GM12873 (cell line): ENCODE measurements around the gene ZMIZ1.

Experiments used
- CTCF ChIP-seq: IDR thresholded peaks from 2 replicates; pipeline ENCODE4 v1.5.1; 2012; ENCODE audit warnings: low read depth, mild to moderate bottlenecking, moderate library complexity, low read length, control low read depth; ENCODE audit not compliant: insufficient read depth; ENCODE audit errors: missing control alignments

Gene ZMIZ1

GRCh38 chr10:79357180-79357579 lies 288.4 kb downstream of the ZMIZ1 start:
- TF ChIP-seq CTCF = no peak

DNA sequence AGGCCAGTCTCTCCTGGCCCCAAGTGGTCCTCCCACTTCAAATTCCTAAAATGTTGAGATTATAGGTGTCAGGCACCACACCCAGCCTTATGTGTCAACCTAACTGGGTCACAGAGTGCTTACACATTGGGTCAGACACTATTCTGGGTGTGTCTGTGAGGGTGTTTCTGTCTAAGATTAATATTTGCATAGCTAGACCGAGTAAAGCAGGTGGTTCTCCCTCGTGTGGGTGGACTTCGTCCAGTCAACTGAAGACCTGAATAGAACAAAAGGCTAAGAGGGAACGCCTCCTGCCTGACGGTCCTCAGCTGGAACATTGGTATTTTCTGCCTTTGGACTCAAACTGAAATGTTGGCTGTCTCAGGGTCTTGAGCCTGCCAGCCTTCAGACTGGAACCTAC lies 290.0 kb downstream of the ZMIZ1 start:
- TF ChIP-seq CTCF = no peak

DNA sequence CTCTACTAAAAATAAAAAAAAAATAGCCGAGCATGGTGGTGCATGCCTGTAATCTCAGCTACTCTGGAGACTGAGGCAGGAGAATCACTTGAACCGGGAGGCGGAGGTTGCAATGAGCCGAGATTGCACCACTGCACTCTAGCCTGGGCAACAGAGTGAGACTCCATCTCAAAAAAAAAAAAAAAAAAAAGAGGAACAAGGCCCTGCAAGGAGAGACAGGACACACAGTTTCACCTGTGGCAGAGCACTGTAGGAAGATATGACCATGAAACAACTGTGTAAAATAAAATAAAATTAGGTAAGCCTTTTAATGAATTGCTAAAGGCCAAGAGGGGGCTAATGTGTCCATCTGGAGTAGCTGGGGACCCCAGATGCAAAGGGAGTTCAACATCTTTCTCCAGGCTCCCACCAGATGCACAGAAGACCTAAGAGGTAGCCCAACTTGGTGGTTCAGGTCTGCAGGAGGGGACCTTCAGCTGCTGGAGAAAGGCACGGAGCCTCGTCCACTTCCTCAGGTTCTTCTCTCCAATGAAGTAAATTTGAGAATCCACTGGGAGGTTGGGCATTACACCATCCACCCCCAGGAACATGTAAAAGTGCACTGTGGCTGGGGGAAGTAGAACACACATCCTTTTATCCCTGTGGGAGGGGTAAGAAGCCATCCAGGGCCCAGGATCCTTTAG lies 291.2 kb downstream of the ZMIZ1 start:
- TF ChIP-seq CTCF = no peak

GRCh38 chr10:79360499-79361342 lies 292.0 kb downstream of the ZMIZ1 start:
- no peak for TF ChIP-seq CTCF

- no peak for TF ChIP-seq CTCF
Observed at GRCh38 chr10:79361726-79362397, 293.1 kb downstream of the ZMIZ1 start.
